Measurements from ENCODE around the gene GPNMB.

DNA sequence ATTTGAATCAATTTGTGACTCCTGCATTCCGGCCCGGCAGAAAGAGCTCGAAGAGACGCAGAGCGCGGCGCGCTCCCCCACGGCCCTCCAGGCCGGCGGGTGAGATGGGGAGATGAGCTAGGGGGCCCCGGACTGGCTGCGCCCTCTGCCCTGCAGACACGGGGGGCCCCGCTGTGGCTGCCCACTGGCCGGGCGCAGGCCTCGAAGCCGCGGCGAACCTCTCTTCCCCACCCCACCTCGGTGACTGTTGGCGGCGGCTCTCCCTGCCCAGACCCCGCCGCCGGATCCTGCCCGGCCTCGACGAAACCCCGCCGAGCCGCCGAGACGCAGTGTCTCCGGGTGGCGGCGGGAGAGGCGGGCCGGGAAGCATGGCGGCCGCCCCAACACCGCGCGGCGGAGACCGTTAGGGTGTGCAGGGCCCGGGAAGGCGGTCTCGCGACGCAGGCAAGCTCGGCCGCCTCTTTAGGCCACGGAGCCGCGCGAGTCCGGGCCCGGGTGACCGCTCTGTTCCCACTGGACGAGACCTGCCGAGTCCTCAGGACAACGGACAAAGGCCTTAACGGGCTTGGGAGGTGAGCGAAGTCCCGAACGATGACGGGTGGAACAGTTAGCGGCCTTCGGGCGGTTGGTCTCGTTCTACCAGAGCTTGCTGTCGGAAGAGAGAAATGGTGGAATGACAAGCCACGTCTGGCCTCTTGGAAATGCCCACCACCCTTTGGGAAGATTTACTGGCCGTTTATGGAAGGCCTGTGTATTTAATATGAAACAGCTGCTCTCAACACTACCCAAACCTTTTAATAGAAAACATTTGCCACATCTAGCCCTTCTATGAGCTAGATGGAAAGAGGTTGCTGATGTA, 40.4 kb upstream of the GPNMB start:
- TF ChIP-seq, protein P1, sequence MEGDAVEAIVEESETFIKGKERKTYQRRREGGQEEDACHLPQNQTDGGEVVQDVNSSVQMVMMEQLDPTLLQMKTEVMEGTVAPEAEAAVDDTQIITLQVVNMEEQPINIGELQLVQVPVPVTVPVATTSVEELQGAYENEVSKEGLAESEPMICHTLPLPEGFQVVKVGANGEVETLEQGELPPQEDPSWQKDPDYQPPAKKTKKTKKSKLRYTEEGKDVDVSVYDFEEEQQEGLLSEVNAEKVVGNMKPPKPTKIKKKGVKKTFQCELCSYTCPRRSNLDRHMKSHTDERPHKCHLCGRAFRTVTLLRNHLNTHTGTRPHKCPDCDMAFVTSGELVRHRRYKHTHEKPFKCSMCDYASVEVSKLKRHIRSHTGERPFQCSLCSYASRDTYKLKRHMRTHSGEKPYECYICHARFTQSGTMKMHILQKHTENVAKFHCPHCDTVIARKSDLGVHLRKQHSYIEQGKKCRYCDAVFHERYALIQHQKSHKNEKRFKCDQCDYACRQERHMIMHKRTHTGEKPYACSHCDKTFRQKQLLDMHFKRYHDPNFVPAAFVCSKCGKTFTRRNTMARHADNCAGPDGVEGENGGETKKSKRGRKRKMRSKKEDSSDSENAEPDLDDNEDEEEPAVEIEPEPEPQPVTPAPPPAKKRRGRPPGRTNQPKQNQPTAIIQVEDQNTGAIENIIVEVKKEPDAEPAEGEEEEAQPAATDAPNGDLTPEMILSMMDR (IDR thresholded peaks at IDR 0.05; ENCODE audit: low read depth, low read length, poor library complexity, severe bottlenecking) = no peak
- no peak for TF ChIP-seq EZH2phosphoT487 (IDR thresholded peaks at IDR 0.05; ENCODE audit: borderline replicate concordance, low read length)

All from DOHH2 (cell line).